HG03159 (cell line): Measurements from ENCODE around the gene SUSD2.
"Not testable (repeated sequence)": the region's sequence is repeated elsewhere in the genome, so short reads cannot be mapped to it uniquely, and the experiment has no call there.

Experiments
- ATAC-seq: cut with Tn5 transposase; IDR thresholded peaks from one replicate; pipeline ENCODE4 v1.9.1; 2021; ENCODE audit warnings: mild to moderate bottlenecking, moderate library complexity; ENCODE audit not compliant: unreplicated experiment

SUSD2 gene

GRCh38 chr22:24210409-24210808 lies 29.1 kb downstream of the SUSD2 start:
- not testable (repeated sequence) for ATAC-seq

GRCh38 chr22:24211716-24212115 lies 30.4 kb downstream of the SUSD2 start:
- not testable (repeated sequence) for ATAC-seq

- not testable (repeated sequence) for ATAC-seq
Measured at GRCh38 chr22:24213111-24213510, 31.8 kb downstream of the SUSD2 start.

- ATAC-seq: no peak
Measured at GRCh38 chr22:24214467-24215285, 33.4 kb downstream of the SUSD2 start.

GRCh38 chr22:24216541-24217209 lies 35.4 kb downstream of the SUSD2 start:
- no peak for ATAC-seq

GRCh38 chr22:24217384-24217783 lies 36.1 kb downstream of the SUSD2 start:
- ATAC-seq: no peak

- ATAC-seq: no peak
Measured at GRCh38 chr22:24219750-24220149, 38.5 kb downstream of the SUSD2 start.

- ATAC-seq: no peak
Measured at GRCh38 chr22:24224468-24224867, 43.2 kb downstream of the SUSD2 start.

GRCh38 chr22:24225044-24225601 lies 43.8 kb downstream of the SUSD2 start:
- no peak for ATAC-seq

GRCh38 chr22:24225951-24226350 lies 44.7 kb downstream of the SUSD2 start:
- ATAC-seq: no peak

- no peak for ATAC-seq
Measured at GRCh38 chr22:24230911-24231656, 49.8 kb downstream of the SUSD2 start.

GRCh38 chr22:24231706-24232105 lies 50.4 kb downstream of the SUSD2 start:
- ATAC-seq: no peak

- ATAC-seq: no peak
Measured at GRCh38 chr22:24232124-24232523, 50.8 kb downstream of the SUSD2 start.

- no peak for ATAC-seq
Measured at GRCh38 chr22:24232725-24233124, 51.4 kb downstream of the SUSD2 start.

- ATAC-seq: no peak
Measured at GRCh38 chr22:24233235-24233634, 51.9 kb downstream of the SUSD2 start.

GRCh38 chr22:24233816-24234215 lies 52.5 kb downstream of the SUSD2 start:
- ATAC-seq: no peak

GRCh38 chr22:24235315-24235714 lies 54.0 kb downstream of the SUSD2 start:
- no peak for ATAC-seq

GRCh38 chr22:24236656-24237055 lies 55.4 kb downstream of the SUSD2 start:
- ATAC-seq: no peak

GRCh38 chr22:24238101-24238694 lies 56.9 kb downstream of the SUSD2 start:
- not testable (repeated sequence) for ATAC-seq
